H1 (cell line): ENCODE data around the gene NEO1. TPM values are rescaled to one million over a fixed set of nuclear protein-coding genes. Genes with fewer than 3 reads are reported as not detected.

Experiments
- CTCF ChIA-PET: fragments of 300-600 bp; sonication (Branson Sonifier 250); formaldehyde crosslinking; loops from one replicate; lab custom pipeline; 2021; ENCODE audit not compliant: partially characterized antibody; lab: Charles Lee
- POLR2A ChIA-PET: fragments of 300-600 bp; sonication (Branson Sonifier 250); formaldehyde crosslinking; loops from one replicate; lab custom pipeline; 2021; ENCODE audit warnings: inconsistent platforms; ENCODE audit not compliant: partially characterized antibody; lab: Charles Lee
- DNase-seq, 2 experiments: peaks; one replicate each; pipeline versions ENCODE4 v3.0.0 to v3.0.0-alpha.2; 2010 to 2022; ENCODE audit warnings: low spot score in 2 of 2, low read depth in 1 of 2, mixed read lengths in 1 of 2
- FAIRE-seq: peaks from 2 replicates; lab custom pipeline; 2011; peaks lifted over from hg19 to GRCh38; lab: Jason Lieb, UNC
- H2AFZ ChIP-seq: 2 replicates; pipeline ENCODE4 v1.8.1; 2012; ENCODE audit warnings: low read length, inconsistent platforms
- H2AK5ac ChIP-seq: 2 replicates; pipeline ENCODE4 v1.6.1; 2013; ENCODE audit warnings: low read depth, low read length
- H2BK120ac ChIP-seq: replicated peaks from 2 replicates; pipeline ENCODE3; 2013; ENCODE audit warnings: low read depth, low read length, inconsistent platforms
- H2BK12ac ChIP-seq: 2 replicates; pipeline ENCODE4 v1.6.1; 2013; ENCODE audit warnings: low read depth, low read length
- H2BK15ac ChIP-seq: 2 replicates; pipeline ENCODE4 v1.6.1; 2013; ENCODE audit warnings: low read length
- H2BK20ac ChIP-seq: 2 replicates; pipeline ENCODE4 v1.6.1; 2013; ENCODE audit warnings: low read length
- H2BK5ac ChIP-seq: 2 replicates; pipeline ENCODE4 v1.6.1; 2013; ENCODE audit warnings: low read depth, low read length
- H3K14ac ChIP-seq: 2 replicates; pipeline ENCODE4 v1.6.1; 2013; ENCODE audit warnings: inconsistent platforms; ENCODE audit not compliant: insufficient read length
- H3K18ac ChIP-seq: 2 replicates; pipeline ENCODE4 v1.6.1; 2013; ENCODE audit warnings: low read length; ENCODE audit errors: extremely low read depth
- H3K23ac ChIP-seq: 2 replicates; pipeline ENCODE4 v1.6.1; 2013; ENCODE audit warnings: inconsistent platforms; ENCODE audit not compliant: insufficient read length
- H3K23me2 ChIP-seq: 2 replicates; pipeline ENCODE4 v1.6.1; 2013; ENCODE audit warnings: low read depth, low read length
- H3K27ac ChIP-seq: 2 replicates; pipeline ENCODE4 v1.6.1; 2011; ENCODE audit warnings: low read depth, low read length, inconsistent platforms
- H3K27me3 ChIP-seq, 4 experiments: replicated peaks in 1 of 4; 1 replicate in 1 of 4; 2 replicates in 3 of 4; pipeline versions ENCODE4 v1.6.1 to v1.8.1; 2011 to 2013; ENCODE audit warnings: low read length in 3 of 4, mild to moderate bottlenecking in 3 of 4, inconsistent platforms in 2 of 4, mixed read lengths in 2 of 4, moderate library complexity in 1 of 4; ENCODE audit not compliant: control insufficient read depth in 3 of 4, insufficient read depth in 3 of 4; ENCODE audit errors: extremely low read depth in 1 of 4
- H3K36me3 ChIP-seq, 4 experiments: 2 replicates each; pipeline versions ENCODE4 v1.6.1 to v1.8.1; 2011 to 2013; ENCODE audit warnings: mild to moderate bottlenecking in 4 of 4, low read length in 3 of 4, moderate library complexity in 2 of 4, control low read depth in 1 of 4, inconsistent platforms in 1 of 4; ENCODE audit not compliant: insufficient read depth in 4 of 4, control insufficient read depth in 2 of 4
- H3K4ac ChIP-seq: replicated peaks from 2 replicates; pipeline ENCODE3; 2013; ENCODE audit warnings: low read length, low read depth, mixed read lengths, inconsistent platforms; ENCODE audit not compliant: insufficient read length
- H3K4me1 ChIP-seq, 4 experiments: replicated peaks in 1 of 4; 1 replicate in 1 of 4; 2 replicates in 3 of 4; pipeline versions ENCODE4 v1.6.1 to v1.8.1; 2011 to 2013; ENCODE audit warnings: low read length in 3 of 4, inconsistent platforms in 2 of 4, mixed read lengths in 1 of 4; ENCODE audit not compliant: insufficient read depth in 4 of 4, control insufficient read depth in 3 of 4
- H3K4me2 ChIP-seq, 2 experiments: 2 replicates each; pipeline versions ENCODE4 v1.6.1 to v1.8.1; 2011 to 2013; ENCODE audit warnings: low read depth in 2 of 2, low read length in 2 of 2, control low read depth in 1 of 2, inconsistent platforms in 1 of 2, mild to moderate bottlenecking in 1 of 2; ENCODE audit not compliant: insufficient read depth in 1 of 2
- H3K4me3 ChIP-seq, 4 experiments: fragments of 200-600, 300-600 bp in 1 of 4; sonication (generic), shearing (Covaris generic), sonication (Bioruptor Twin) in 1 of 4; 2 replicates each; pipeline versions ENCODE4 v1.5.1 to v1.8.1; 2011 to 2016; ENCODE audit warnings: low read length in 4 of 4, low read depth in 3 of 4, control low read depth in 2 of 4, inconsistent platforms in 2 of 4, mild to moderate bottlenecking in 2 of 4, mixed read lengths in 1 of 4, moderate library complexity in 1 of 4; ENCODE audit not compliant: insufficient read depth in 2 of 4; ENCODE audit errors: extremely low read depth in 1 of 4
- H3K56ac ChIP-seq: replicated peaks from 2 replicates; pipeline ENCODE3; 2013; ENCODE audit warnings: low read depth, mild to moderate bottlenecking, mixed read lengths, low read length, inconsistent platforms; ENCODE audit not compliant: insufficient read length
- H3K79me1 ChIP-seq: 2 replicates; pipeline ENCODE4 v1.6.1; 2013; ENCODE audit warnings: low read depth, low read length, control low read depth
- H3K79me2 ChIP-seq, 2 experiments: 2 replicates each; pipeline versions ENCODE4 v1.6.1 to v1.8.1; 2012 to 2013; ENCODE audit warnings: low read length in 2 of 2, mild to moderate bottlenecking in 2 of 2, inconsistent platforms in 1 of 2; ENCODE audit not compliant: insufficient read depth in 2 of 2, control insufficient read depth in 1 of 2
- H3K9ac ChIP-seq, 4 experiments: replicated peaks in 1 of 4; 1 replicate in 1 of 4; 2 replicates in 3 of 4; pipeline versions ENCODE4 v1.6.1 to v1.8.1; 2011 to 2013; ENCODE audit warnings: low read depth in 3 of 4, low read length in 3 of 4, control low read depth in 2 of 4, mild to moderate bottlenecking in 2 of 4, moderate library complexity in 2 of 4, inconsistent platforms in 1 of 4; ENCODE audit errors: extremely low read depth in 1 of 4
- H3K9me3 ChIP-seq, 2 experiments: 2 replicates each; pipeline versions ENCODE4 v1.6.1 to v1.8.1; 2012 to 2013; ENCODE audit warnings: mild to moderate bottlenecking in 2 of 2, moderate library complexity in 2 of 2, control low read depth in 1 of 2, inconsistent platforms in 1 of 2, low read depth in 1 of 2, low read length in 1 of 2, mixed read lengths in 1 of 2; ENCODE audit not compliant: insufficient read depth in 2 of 2
- H4K20me1 ChIP-seq, 2 experiments: replicated peaks in 1 of 2; 2 replicates each; pipeline versions ENCODE3 to v1.8.1; 2011 to 2013; ENCODE audit warnings: inconsistent platforms in 2 of 2, low read length in 2 of 2, mild to moderate bottlenecking in 1 of 2; ENCODE audit not compliant: insufficient read depth in 2 of 2, control insufficient read depth in 1 of 2
- H4K5ac ChIP-seq: 2 replicates; pipeline ENCODE4 v1.6.1; 2013; ENCODE audit warnings: low read length, low read depth, mixed read lengths, inconsistent platforms; ENCODE audit not compliant: insufficient read length
- H4K8ac ChIP-seq: 2 replicates; pipeline ENCODE4 v1.8.0; 2013; ENCODE audit warnings: mild to moderate bottlenecking, moderate library complexity, low read length, inconsistent platforms; ENCODE audit not compliant: insufficient read depth; ENCODE audit errors: extremely low read depth
- H4K91ac ChIP-seq: replicated peaks from 2 replicates; pipeline ENCODE3; 2013; ENCODE audit warnings: low read length, mixed read lengths, inconsistent platforms; ENCODE audit not compliant: insufficient read length
- CEBPB ChIP-seq: IDR thresholded peaks from 2 replicates; pipeline ENCODE4 v1.6.1; 2012; ENCODE audit warnings: low read depth, low read length
- CREB1 ChIP-seq: IDR thresholded peaks from 2 replicates; pipeline ENCODE4 v1.6.1; 2012; ENCODE audit warnings: inconsistent platforms
- JUN ChIP-seq: IDR thresholded peaks from 2 replicates; pipeline ENCODE4 v1.6.1; 2011; ENCODE audit warnings: low read depth, mild to moderate bottlenecking, improper control_type of control experiment, low read length
- KDM4A ChIP-seq: IDR thresholded peaks from one replicate; pipeline ENCODE4 v1.7.1; 2012; ENCODE audit warnings: low read depth, mild to moderate bottlenecking, moderate library complexity, low read length, inconsistent platforms; ENCODE audit not compliant: severe bottlenecking
- MAFK ChIP-seq: IDR thresholded peaks from 2 replicates; pipeline ENCODE4 v1.6.1; 2012; ENCODE audit warnings: low read depth, mild to moderate bottlenecking, improper control_type of control experiment, low read length
- RNF2 ChIP-seq: fragments of 200-900, 300-1000 bp; sonication (generic); IDR thresholded peaks from 2 replicates; pipeline ENCODE4 v1.7.1; 2016; ENCODE audit warnings: borderline replicate concordance, low read depth, mild to moderate bottlenecking, antibody characterized with exemption, low read length; ENCODE audit not compliant: poor library complexity, severe bottlenecking; ENCODE audit errors: missing control alignments
- SIX5 ChIP-seq: IDR thresholded peaks from 2 replicates; pipeline ENCODE4 v1.6.1; 2011; ENCODE audit warnings: mild to moderate bottlenecking, low read depth, low read length
- TEAD4 ChIP-seq: IDR thresholded peaks from 2 replicates; pipeline ENCODE4 v1.6.1; 2012; ENCODE audit warnings: low read depth, low read length, inconsistent platforms, mixed read lengths
- WGBS, 2 experiments: shearing (Covaris generic) in 1 of 2; methylation state at CpG; one replicate each; pipeline versions ENCODE4 v1.1.6 to v1.1.7; 2013 to 2015; ENCODE audit warnings: low lambda C conversion rate in 2 of 2, mixed read lengths in 2 of 2, inconsistent platforms in 1 of 2, low coverage in 1 of 2, missing lambda C conversion rate in 1 of 2; ENCODE audit not compliant: insufficient replicate concordance in 2 of 2, insufficient coverage in 1 of 2, insufficient read length in 1 of 2; ENCODE audit errors: extremely low coverage in 1 of 2, missing lambda C conversion rate in 1 of 2; 5-methylcytosine and 5-hydroxymethylcytosine counted together
- polyA plus RNA-seq, 7 experiments: library from polyadenylated mRNA; depleted of rRNA in 3 of 7; stranded (reverse) in 5 of 7; unstranded in 2 of 7; fragments of >200 nt in 5 of 7; fragments of 200-250 nt in 2 of 7; gene quantifications; 1 replicate in 5 of 7; 2 replicates in 1 of 7; 4 replicates in 1 of 7; pipeline versions ENCODE4 v1.2.1 to v1.2.3, GENCODE V29; 2011 to 2013; ENCODE audit warnings: missing spikeins in 2 of 7, mixed read lengths in 2 of 7
- total RNA-seq: library from RNA; stranded (reverse); fragmentation: NEBNext Ultra II Directional; extraction: Animal tissue kit (Norgen Biotek cat#: 25700); gene quantifications from 2 replicates; pipeline ENCODE4 v1.2.1, GENCODE V29; 2021
- TF ChIP-seq, protein P1 (sequence below): IDR thresholded peaks from 2 replicates; pipeline ENCODE4 v1.6.1; 2011; ENCODE audit warnings: low read length, improper control_type of control experiment

The NEO1 gene
- total and polyA plus RNA-seq, 2 of the 8 experiments (the other 6 are each of a cell fraction or from before 2014, with no cell fraction given) = 36.0 to 51.0 TPM

DNA sequence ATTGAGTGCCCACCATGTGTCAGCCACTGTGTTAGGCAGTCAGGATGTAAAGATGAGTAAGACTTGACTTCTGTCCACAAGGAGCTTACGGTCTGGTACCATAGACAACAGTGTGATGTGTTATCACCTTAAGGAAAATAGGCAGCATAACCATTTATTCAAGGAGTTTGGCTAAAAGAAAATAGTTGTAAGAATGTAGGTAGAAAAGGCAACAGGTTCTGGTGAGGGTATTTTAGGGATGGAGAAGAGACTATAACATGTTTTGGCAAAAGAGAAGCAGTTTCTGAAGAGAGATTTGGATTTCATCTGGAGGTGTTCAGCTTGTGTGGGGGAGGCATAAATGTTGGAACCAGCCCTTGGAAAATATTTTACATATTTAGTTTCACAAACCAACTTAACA, 194.6 kb downstream of the NEO1 start:
- H3K27me3 ChIP-seq = no peaks in the 10 kb centered on the region
- H3K4me1 ChIP-seq = no peaks in the 10 kb centered on the region
- H3K9ac ChIP-seq = no peak overlapping the region
- 100% methylated on average over 1 of the region's 1 CpG; no CpG with 5 or more reads in 1 of the 2 experiments for WGBS, 2 experiments
- POLR2A ChIA-PET = no interaction called here
- peaks cover 0 to 5% of the 10 kb centered on the region in 2 experiments for H4K20me1 ChIP-seq
- no peaks in the 10 kb centered on the region for H3K79me2 ChIP-seq
- FAIRE-seq (no peak), DNase-seq (no peak)
- H4K5ac ChIP-seq = no peak overlapping the region
- no peaks in the 10 kb centered on the region for H3K79me1 ChIP-seq
- H3K9me3 ChIP-seq = no peaks in the 10 kb centered on the region
- H3K18ac ChIP-seq = no peak overlapping the region
- CTCF ChIA-PET = interaction anchor here (0.9 to 3.8 kb wide), 5 partner anchors 10 to 33 kb away, joined by 3 to 19 read pairs (median 4); no protein-coding TSS in a partner anchor
- no peak overlapping the region for H2BK5ac ChIP-seq
- H3K27ac ChIP-seq = no peak overlapping the region
- no peak overlapping the region for H3K14ac ChIP-seq
- no peak overlapping the region for H2AFZ ChIP-seq
- H2BK15ac ChIP-seq = no peak overlapping the region
- H3K56ac ChIP-seq = no peak overlapping the region
- peaks cover 1 to 10% (median 4%) of the 10 kb centered on the region in 4 experiments; a peak in 6 of 8 replicates for H3K36me3 ChIP-seq
- H2BK20ac ChIP-seq = no peak overlapping the region
- H4K8ac ChIP-seq = no peak overlapping the region
- no peak overlapping the region for H4K91ac ChIP-seq
- no peak overlapping the region for H3K4me2 ChIP-seq
- H3K23ac ChIP-seq = no peak overlapping the region
- no peak overlapping the region for H2BK120ac ChIP-seq
- H2BK12ac ChIP-seq = no peak overlapping the region
- H3K23me2 ChIP-seq = no peaks in the 10 kb centered on the region
- H2AK5ac ChIP-seq = no peak overlapping the region
- TF ChIP-seq CREB1 (no peak), CEBPB (no peak), KDM4A (no peak), SIX5 (no peak), JUN (no peak), MAFK (no peak), TEAD4 (no peak), RNF2 (no peak)
- TF ChIP-seq, protein P1, sequence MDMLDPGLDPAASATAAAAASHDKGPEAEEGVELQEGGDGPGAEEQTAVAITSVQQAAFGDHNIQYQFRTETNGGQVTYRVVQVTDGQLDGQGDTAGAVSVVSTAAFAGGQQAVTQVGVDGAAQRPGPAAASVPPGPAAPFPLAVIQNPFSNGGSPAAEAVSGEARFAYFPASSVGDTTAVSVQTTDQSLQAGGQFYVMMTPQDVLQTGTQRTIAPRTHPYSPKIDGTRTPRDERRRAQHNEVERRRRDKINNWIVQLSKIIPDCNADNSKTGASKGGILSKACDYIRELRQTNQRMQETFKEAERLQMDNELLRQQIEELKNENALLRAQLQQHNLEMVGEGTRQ = no peak
- no peak overlapping the region for H3K4ac ChIP-seq
- H3K4me3 ChIP-seq = no peak overlapping the region
